ENCODE measurements around the gene SRCIN1. TPM values are rescaled to one million over a fixed set of nuclear protein-coding genes. Genes with fewer than 3 reads are reported as not detected.

SRCIN1 gene
- total RNA-seq, 2 donors from 2014 or later = 2.8 to 5.9 TPM

Other genes with a start within 250 kb of the SRCIN1 start
- 10 to 100 TPM in 1 of 2 donors, 1 to 10 TPM in 1; 9.4 to 18.0 TPM for gene ARHGAP23, start 177.5 kb downstream of the SRCIN1 start, total RNA-seq
- 1 to 10 TPM; 3.2 to 5.0 TPM for gene EPOP, start 69.0 kb upstream of the SRCIN1 start, total RNA-seq
- gene MLLT6, start 99.3 kb upstream of the SRCIN1 start, total RNA-seq = 100 to 1,000 TPM; 112 to 127 TPM
- gene CISD3, start 124.4 kb upstream of the SRCIN1 start, total RNA-seq = 10 to 100 TPM in 1 of 2 donors, 1 to 10 TPM in 1; 8.9 to 11.2 TPM
- 100 to 1,000 TPM; 101 to 106 TPM for gene PCGF2, start 142.4 kb upstream of the SRCIN1 start, total RNA-seq
- 100 to 1,000 TPM; 192 to 244 TPM for gene PSMB3, start 146.8 kb upstream of the SRCIN1 start, total RNA-seq
- gene PIP4K2B, start 193.6 kb upstream of the SRCIN1 start, total RNA-seq = 10 to 100 TPM; 74.3 to 91.6 TPM
- 10 to 100 TPM; 14.6 to 15.0 TPM for gene CWC25, start 219.4 kb upstream of the SRCIN1 start, total RNA-seq
- gene RPL23, start 247.8 kb upstream of the SRCIN1 start, total RNA-seq = 1,000 to 10,000 TPM; 1,194 to 1,262 TPM